Fibroblast of villous mesenchyme (primary cell): ENCODE measurements around the gene RBKS. TPM values are rescaled to one million over a fixed set of nuclear protein-coding genes. Genes with fewer than 3 reads are reported as not detected.
A peak's percentile ranks its signal among the peaks of the same experiment; 100 is the strongest.

Experiments used
- DNase-seq: peaks from one replicate; pipeline ENCODE4 v3.0.0-alpha.2; 2010; ENCODE audit warnings: low read depth
- H3K4me3 ChIP-seq: 2 replicates; pipeline ENCODE4 v1.5.1; 2011; ENCODE audit warnings: low read depth, mild to moderate bottlenecking, low read length
- CTCF ChIP-seq: IDR thresholded peaks from 2 replicates; pipeline ENCODE4 v1.5.1; 2012; ENCODE audit warnings: low read depth, mild to moderate bottlenecking, low read length; ENCODE audit not compliant: insufficient read depth
- total RNA-seq: library from RNA; depleted of rRNA; stranded (reverse); fragments of >200 nt; gene quantifications from 2 replicates; pipeline ENCODE4 v1.2.3, GENCODE V29; 2012

The RBKS gene
- total RNA-seq, 1 donor = 1.3 TPM

- H3K4me3 ChIP-seq = no peak overlapping the region
- DNase-seq = no peak
- TF ChIP-seq CTCF = no peak
Observed at GRCh38 chr2:27842894-27843293, 47.3 kb downstream of the RBKS start.

- no peak for TF ChIP-seq CTCF
- no peak overlapping the region for H3K4me3 ChIP-seq
- DNase-seq = no peak
Observed at GRCh38 chr2:27839022-27839618, 51.1 kb downstream of the RBKS start.

- no peak for DNase-seq
- no peak for TF ChIP-seq CTCF
- no peak overlapping the region for H3K4me3 ChIP-seq
Observed at GRCh38 chr2:27838502-27838901, 51.7 kb downstream of the RBKS start.

GRCh38 chr2:27833931-27834330 lies 56.3 kb downstream of the RBKS start:
- TF ChIP-seq CTCF = no peak
- no peak overlapping the region for H3K4me3 ChIP-seq
- DNase-seq = peak; percentile 22

- no peak for TF ChIP-seq CTCF
Observed at GRCh38 chr2:27832396-27832795, 57.8 kb downstream of the RBKS start.

GRCh38 chr2:27831279-27832050 lies 58.7 kb downstream of the RBKS start:
- no peak for DNase-seq
- no peak overlapping the region for H3K4me3 ChIP-seq
- no peak for TF ChIP-seq CTCF

More at GRCh38 chr2:27832396-27832795, 57.8 kb downstream of the RBKS start:
- DNase-seq = peak; percentile 37
- no peak overlapping the region for H3K4me3 ChIP-seq
